Activated CD4-positive, alpha-beta memory T cell treated with anti-CD3 and anti-CD28 coated beads for 36 hours (primary cell): ENCODE results near the gene ARFGAP1. TPM values are rescaled to one million over a fixed set of nuclear protein-coding genes. Genes with fewer than 3 reads are reported as not detected.

Experiments
- CTCF ChIA-PET: fragments of 350-600 bp; sonication (Branson Sonifier 250); formaldehyde crosslinking; loops from one replicate; lab custom pipeline; 2021; ENCODE audit warnings: antibody characterized with exemption, inconsistent platforms; lab: Charles Lee
- POLR2A ChIA-PET: fragments of 350-600 bp; sonication (Branson Sonifier 250); formaldehyde crosslinking; loops from one replicate; lab custom pipeline; 2021; ENCODE audit warnings: antibody characterized with exemption; lab: Charles Lee
- DNase-seq: peaks from one replicate; pipeline ENCODE4 v3.0.0-alpha.2; 2020
- H3K27ac Mint-ChIP-seq: one replicate; pipeline ENCODE4 v1.8.0; 2021; ENCODE audit warnings: mixed read lengths
- H3K27me3 Mint-ChIP-seq: one replicate; pipeline ENCODE4 v1.8.0; 2021; ENCODE audit warnings: mixed read lengths
- H3K36me3 Mint-ChIP-seq: one replicate; pipeline ENCODE4 v1.8.0; 2021; ENCODE audit warnings: mixed read lengths
- H3K4me1 Mint-ChIP-seq: one replicate; pipeline ENCODE4 v1.8.0; 2021; ENCODE audit warnings: low read depth, mixed read lengths
- H3K4me3 Mint-ChIP-seq: one replicate; pipeline ENCODE4 v1.8.0; 2021; ENCODE audit warnings: mild to moderate bottlenecking, mixed read lengths
- H3K9me3 Mint-ChIP-seq: one replicate; pipeline ENCODE4 v1.8.0; 2021; ENCODE audit warnings: mixed read lengths
- intact Hi-C: fragments of 100-400 bp; cut with micrococcal nuclease; formaldehyde crosslinking; loops from one replicate; pipeline ENCODE4 v1.15.1; 2023
- total RNA-seq, 2 experiments: library from RNA; stranded (reverse); gene quantifications; one replicate each; pipeline ENCODE4 v1.2.3, GENCODE V29; 2021

Gene ARFGAP1
- total RNA-seq, 2 experiments from 2014 or later = 68.4 to 72.4 TPM

DNA sequence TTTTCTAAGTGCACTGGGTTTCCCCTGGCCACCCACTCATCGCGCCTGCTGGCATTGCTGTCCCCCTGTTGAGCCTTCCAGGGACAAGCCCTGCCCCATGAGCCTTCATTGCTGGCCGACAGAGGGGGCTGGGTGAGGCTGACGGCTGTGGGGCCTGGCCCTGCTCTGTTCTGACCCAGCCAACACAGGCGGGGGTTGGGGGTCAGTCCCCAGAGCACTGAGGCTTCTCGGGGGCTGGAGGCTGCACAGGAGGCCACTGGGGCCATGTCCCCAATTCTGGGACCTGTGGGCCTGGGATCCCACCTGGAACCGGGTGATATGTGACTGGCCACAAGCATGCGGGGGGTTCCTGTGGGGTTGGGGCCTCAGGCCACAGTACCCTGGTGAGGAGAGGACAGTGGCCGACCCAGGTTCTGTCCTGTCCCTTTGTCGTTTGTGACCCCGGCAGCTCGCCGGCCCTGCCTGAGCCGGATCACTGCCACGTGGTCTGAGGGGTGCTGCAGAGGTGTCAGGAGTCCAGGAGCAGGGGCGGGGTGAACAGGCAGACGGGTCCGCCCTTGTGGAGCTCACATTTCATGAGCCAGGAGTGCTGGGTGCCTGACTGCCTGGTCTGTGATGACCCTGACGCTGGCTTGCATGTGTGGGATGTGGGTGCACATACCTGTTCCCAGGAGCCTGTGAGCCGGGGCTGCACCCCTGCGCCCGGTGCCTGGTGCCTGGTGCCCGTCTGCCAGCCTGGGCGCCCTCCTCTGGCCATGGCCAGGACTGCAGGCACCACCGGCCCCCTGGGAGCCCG lies 18.3 kb downstream of the ARFGAP1 start:
- intact Hi-C loops = loop anchor here (5.0 kb wide), 1 partner anchor 69 kb away; no protein-coding TSS in a partner anchor

GRCh38 chr20:63291811-63292210 lies 19.2 kb downstream of the ARFGAP1 start:
- peaks cover 5% of the 10 kb centered on the region for H3K27me3 Mint-ChIP-seq
- peaks cover 7% of the 10 kb centered on the region for H3K36me3 Mint-ChIP-seq
- intact Hi-C loops = loop anchor here (5.0 kb wide), 1 partner anchor 70 kb away; no protein-coding TSS in a partner anchor
- no peak overlapping the region for H3K27ac Mint-ChIP-seq
- CTCF ChIA-PET = interaction anchor here (0.7 to 1.7 kb wide), 4 partner anchors 10 to 68 kb away, joined by 3 to 11 read pairs (median 4); no protein-coding TSS in a partner anchor
- no peak overlapping the region for H3K4me3 Mint-ChIP-seq
- POLR2A ChIA-PET = no interaction called here
- no peaks in the 10 kb centered on the region for H3K9me3 Mint-ChIP-seq
- no peak for DNase-seq
- peaks cover 11% of the 10 kb centered on the region for H3K4me1 Mint-ChIP-seq

More for the DNA sequence above, 18.3 kb downstream of the ARFGAP1 start:
- no peak overlapping the region for H3K4me3 Mint-ChIP-seq
- no peak overlapping the region for H3K27ac Mint-ChIP-seq
- peaks cover 9% of the 10 kb centered on the region for H3K4me1 Mint-ChIP-seq
- CTCF ChIA-PET = interaction anchor here (1.3 kb wide), 1 partner anchor 67 kb away, joined by 12 read pairs; no protein-coding TSS in a partner anchor
- peak; percentile 70 for DNase-seq
- POLR2A ChIA-PET = no interaction called here
- peaks cover 8% of the 10 kb centered on the region for H3K36me3 Mint-ChIP-seq
- H3K27me3 Mint-ChIP-seq = peaks cover 5% of the 10 kb centered on the region
- H3K9me3 Mint-ChIP-seq = no peaks in the 10 kb centered on the region

GRCh38 chr20:63292292-63292701 lies 19.7 kb downstream of the ARFGAP1 start:
- H3K4me1 Mint-ChIP-seq = peaks cover 11% of the 10 kb centered on the region
- no peak overlapping the region for H3K4me3 Mint-ChIP-seq
- ChIA-PET CTCF (interaction anchor here (0.7 to 1.7 kb wide), 4 partner anchors 10 to 69 kb away, joined by 3 to 11 read pairs (median 4); no protein-coding TSS in a partner anchor), POLR2A (no interaction called here)
- peaks cover 5% of the 10 kb centered on the region for H3K27me3 Mint-ChIP-seq
- DNase-seq = no peak
- intact Hi-C loops = loop anchor here (5.0 kb wide), 1 partner anchor 70 kb away; no protein-coding TSS in a partner anchor
- peaks cover 5% of the 10 kb centered on the region for H3K36me3 Mint-ChIP-seq
- H3K27ac Mint-ChIP-seq = no peak overlapping the region
- H3K9me3 Mint-ChIP-seq = no peaks in the 10 kb centered on the region

DNA sequence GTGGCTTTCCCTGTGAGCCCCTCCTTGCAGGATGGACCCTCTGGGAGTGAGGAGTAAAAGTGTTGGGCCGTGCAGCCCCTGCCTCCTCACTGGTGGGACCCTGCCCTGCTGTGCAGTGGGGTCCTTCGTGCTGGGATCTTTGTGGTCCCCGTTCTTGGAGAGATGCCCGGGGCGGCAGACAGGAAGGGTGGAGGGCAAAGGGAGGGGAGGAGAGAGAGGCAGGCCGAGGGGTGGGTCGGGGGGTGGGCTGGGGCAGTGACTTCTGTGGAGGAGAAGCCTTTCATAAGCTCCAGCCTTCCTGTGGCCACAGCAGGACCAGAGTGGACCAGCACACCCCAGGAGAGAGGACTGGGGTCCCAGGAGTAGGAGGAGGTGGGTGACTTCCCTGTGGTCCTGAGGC lies 20.3 kb downstream of the ARFGAP1 start, which contains the start of gene COL20A1:
TSS of gene COL20A1 (plus strand) at position 283 of the 400 bp plus-strand sequence. CDS start 1,922 bp downstream, outside the sequence.
- CTCF ChIA-PET = interaction anchor here (1.4 to 1.7 kb wide), 2 partner anchors 20 to 69 kb away, joined by 3 to 11 read pairs; no protein-coding TSS in a partner anchor
- H3K27ac Mint-ChIP-seq = no peak within 1 kb of the TSS
- peaks cover 11% of the 10 kb centered on the region for H3K4me1 Mint-ChIP-seq
- no peak within 1 kb of the TSS for H3K4me3 Mint-ChIP-seq
- DNase-seq = no peak
- peaks cover 5% of the 10 kb centered on the region for H3K27me3 Mint-ChIP-seq
- intact Hi-C loops = loop anchor here (5.0 kb wide), 1 partner anchor 71 kb away; no protein-coding TSS in a partner anchor
- peaks cover 5% of the 10 kb centered on the region for H3K36me3 Mint-ChIP-seq
- POLR2A ChIA-PET = no interaction called here
- no peaks in the 10 kb centered on the region for H3K9me3 Mint-ChIP-seq

GRCh38 chr20:63293456-63293855 lies 20.8 kb downstream of the ARFGAP1 start:
- H3K27ac Mint-ChIP-seq = no peak overlapping the region
- peaks cover 11% of the 10 kb centered on the region for H3K4me1 Mint-ChIP-seq
- H3K4me3 Mint-ChIP-seq = no peak overlapping the region
- DNase-seq = no peak
- H3K36me3 Mint-ChIP-seq = peaks cover 5% of the 10 kb centered on the region
- CTCF ChIA-PET = no interaction called here
- H3K27me3 Mint-ChIP-seq = peaks cover 5% of the 10 kb centered on the region
- intact Hi-C loops = loop anchor here (5.0 kb wide), 1 partner anchor 71 kb away; no protein-coding TSS in a partner anchor
- H3K9me3 Mint-ChIP-seq = no peaks in the 10 kb centered on the region
- POLR2A ChIA-PET = no interaction called here

DNA sequence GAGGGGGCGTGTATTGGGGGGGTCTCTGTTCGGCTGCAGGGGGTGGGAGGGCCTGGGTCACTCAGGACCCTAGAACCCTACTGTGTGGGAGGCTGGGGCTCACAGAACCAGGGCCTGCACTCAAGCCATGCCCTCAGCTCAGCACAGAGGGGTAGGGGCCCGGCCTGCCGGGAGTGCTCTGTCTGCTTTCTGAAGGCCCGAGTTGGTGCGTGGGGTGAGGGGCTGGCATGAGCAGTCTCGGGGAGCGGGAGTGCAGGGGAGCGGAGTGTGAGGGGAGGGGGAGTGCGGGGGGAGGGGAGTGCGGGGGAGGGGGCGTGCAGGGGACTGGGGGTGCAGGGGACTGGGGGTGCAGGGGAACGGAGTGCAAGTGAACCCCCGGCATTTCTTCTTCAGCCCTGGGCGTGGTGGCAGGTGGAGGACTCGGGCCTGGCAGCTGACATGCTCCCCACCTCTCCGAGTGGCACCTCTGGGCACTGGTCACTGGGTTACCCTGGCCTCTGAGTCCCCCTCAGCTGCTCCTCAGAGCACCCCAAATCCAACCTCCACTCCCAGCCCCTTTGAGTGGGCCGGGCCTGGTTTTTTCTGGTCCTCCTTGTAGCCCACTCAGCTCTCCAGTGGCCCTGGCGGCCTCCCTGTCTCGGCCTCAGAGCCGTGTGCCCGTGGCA lies 21.4 kb downstream of the ARFGAP1 start:
- peaks cover 11% of the 10 kb centered on the region for H3K4me1 Mint-ChIP-seq
- no peak overlapping the region for H3K27ac Mint-ChIP-seq
- H3K9me3 Mint-ChIP-seq = no peaks in the 10 kb centered on the region
- H3K4me3 Mint-ChIP-seq = no peak overlapping the region
- H3K36me3 Mint-ChIP-seq = peaks cover under 1% of the 10 kb centered on the region
- intact Hi-C loops = loop anchor here (5.0 kb wide), 1 partner anchor 72 kb away; no protein-coding TSS in a partner anchor
- POLR2A ChIA-PET = no interaction called here
- DNase-seq = no peak
- H3K27me3 Mint-ChIP-seq = peaks cover 8% of the 10 kb centered on the region
- CTCF ChIA-PET = no interaction called here

DNA sequence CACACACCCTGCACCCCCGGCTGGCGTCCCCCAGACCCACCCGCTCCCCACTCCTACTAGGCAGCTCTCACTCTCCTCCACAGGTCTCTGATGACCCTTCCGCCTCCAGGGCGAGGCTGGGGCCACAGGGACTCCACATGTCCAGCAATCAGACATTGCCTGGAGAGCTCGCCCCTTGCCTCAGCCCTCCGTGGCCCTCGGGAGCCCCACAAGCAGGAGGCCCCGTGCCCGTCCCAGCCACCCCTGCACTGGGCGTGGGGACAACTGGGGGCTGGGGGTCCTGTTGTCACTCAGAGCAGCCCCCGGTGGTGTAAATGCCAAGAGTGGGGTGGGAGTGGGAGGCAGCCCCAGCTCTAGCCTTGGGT lies 21.9 kb downstream of the ARFGAP1 start:
- no peak for DNase-seq
- intact Hi-C loops = loop anchor here (5.0 kb wide), 1 partner anchor 72 kb away; no protein-coding TSS in a partner anchor
- ChIA-PET POLR2A (no interaction called here), CTCF (no interaction called here)
- Mint-ChIP-seq H3K9me3 (no peaks in the 10 kb centered on the region), H3K36me3 (no peaks in the 10 kb centered on the region), H3K4me1 (peaks cover 11% of the 10 kb centered on the region), H3K27ac (no peak overlapping the region), H3K27me3 (peaks cover 13% of the 10 kb centered on the region), H3K4me3 (no peak overlapping the region)

GRCh38 chr20:63295018-63295417 lies 22.4 kb downstream of the ARFGAP1 start:
- ChIA-PET POLR2A (no interaction called here), CTCF (interaction anchor here (1.4 kb wide), 1 partner anchor 72 kb away, joined by 10 read pairs; no protein-coding TSS in a partner anchor)
- peaks cover 11% of the 10 kb centered on the region for H3K4me1 Mint-ChIP-seq
- no peak overlapping the region for H3K4me3 Mint-ChIP-seq
- no peak for DNase-seq
- H3K27ac Mint-ChIP-seq = no peak overlapping the region
- H3K36me3 Mint-ChIP-seq = no peaks in the 10 kb centered on the region
- no peaks in the 10 kb centered on the region for H3K9me3 Mint-ChIP-seq
- intact Hi-C loops = no loop called here
- peaks cover 13% of the 10 kb centered on the region for H3K27me3 Mint-ChIP-seq

- peaks cover 11% of the 10 kb centered on the region for H3K4me1 Mint-ChIP-seq
- H3K27ac Mint-ChIP-seq = no peak overlapping the region
- H3K4me3 Mint-ChIP-seq = no peak overlapping the region
- H3K9me3 Mint-ChIP-seq = no peaks in the 10 kb centered on the region
- peak; percentile 22 for DNase-seq
- no peaks in the 10 kb centered on the region for H3K36me3 Mint-ChIP-seq
- ChIA-PET POLR2A (no interaction called here), CTCF (interaction anchor here (1.4 kb wide), 1 partner anchor 72 kb away, joined by 10 read pairs; no protein-coding TSS in a partner anchor)
- intact Hi-C loops = no loop called here
- H3K27me3 Mint-ChIP-seq = peaks cover 14% of the 10 kb centered on the region
Measured at GRCh38 chr20:63295422-63295821, 22.8 kb downstream of the ARFGAP1 start.

DNA sequence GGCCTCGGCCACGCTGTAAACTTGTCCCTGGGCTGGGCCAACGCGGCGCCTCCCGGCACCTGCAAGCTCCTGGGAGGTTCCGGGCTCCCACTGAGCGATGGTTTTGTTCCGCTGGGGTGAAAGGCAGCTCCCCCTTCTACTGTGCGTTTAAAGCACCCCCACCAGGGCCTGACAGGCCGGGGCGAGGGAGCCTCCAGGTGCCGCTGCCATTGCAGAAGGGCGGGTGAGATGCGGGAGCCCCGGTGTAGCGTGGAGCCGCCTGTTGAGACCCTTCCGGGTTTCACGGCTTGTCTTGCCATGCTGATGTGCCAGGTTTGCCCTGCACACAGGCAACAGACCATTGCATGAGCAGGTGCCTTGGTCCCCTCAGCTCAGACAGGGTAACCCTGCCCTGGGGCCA lies 23.2 kb downstream of the ARFGAP1 start:
- Mint-ChIP-seq H3K36me3 (no peaks in the 10 kb centered on the region), H3K9me3 (peaks cover under 1% of the 10 kb centered on the region), H3K27me3 (peaks cover 14% of the 10 kb centered on the region), H3K4me3 (no peak overlapping the region), H3K27ac (no peak overlapping the region), H3K4me1 (peaks cover 11% of the 10 kb centered on the region)
- ChIA-PET POLR2A (no interaction called here), CTCF (interaction anchor here (1.2 to 1.4 kb wide), 2 partner anchors 15 to 73 kb away, joined by 6 to 10 read pairs; no protein-coding TSS in a partner anchor)
- no peak for DNase-seq
- intact Hi-C loops = no loop called here

DNA sequence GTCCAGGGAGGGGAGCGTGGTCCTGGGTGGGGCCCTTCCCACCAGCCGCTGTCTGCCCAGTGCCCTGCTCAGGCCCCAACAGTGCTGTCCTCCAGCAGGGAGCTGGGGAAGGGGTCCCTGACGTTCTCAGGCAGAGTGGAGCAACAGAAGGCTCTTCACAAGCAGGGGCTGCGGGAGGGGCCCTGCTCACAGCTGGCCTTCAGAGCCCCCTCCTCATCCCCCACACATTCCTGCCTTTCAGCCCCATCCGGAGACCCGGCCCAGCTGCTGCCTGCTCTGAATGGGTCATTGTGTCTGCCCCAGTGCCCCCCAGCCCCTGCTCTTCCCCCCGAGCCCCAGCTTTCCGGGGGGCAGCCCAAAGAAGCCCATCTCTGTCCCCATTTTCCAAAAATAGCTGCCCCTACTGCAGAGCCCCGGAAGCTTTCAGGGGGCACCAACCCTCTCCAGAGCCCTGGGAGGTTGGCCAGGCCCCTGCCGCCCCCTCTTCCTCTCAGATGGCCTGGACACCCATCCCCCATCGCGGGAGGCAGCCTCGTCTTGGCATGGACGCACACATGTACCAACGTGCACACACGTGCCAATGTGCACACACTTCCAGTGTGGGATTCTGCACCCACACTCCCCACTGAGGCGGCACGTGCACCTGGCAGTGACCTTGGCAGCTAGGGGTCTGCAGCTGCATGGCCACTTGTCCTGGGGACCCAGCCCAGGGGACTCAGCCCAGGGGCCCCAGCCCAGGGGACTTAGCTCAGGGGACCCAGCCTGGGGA lies 24.1 kb downstream of the ARFGAP1 start:
- peak overlapping the region; percentile 18 for H3K27ac Mint-ChIP-seq
- H3K27me3 Mint-ChIP-seq = peaks cover 18% of the 10 kb centered on the region

More for the DNA sequence above, 24.1 kb downstream of the ARFGAP1 start:
- Mint-ChIP-seq H3K36me3 (no peaks in the 10 kb centered on the region), H3K4me3 (no peak overlapping the region), H3K4me1 (peaks cover 11% of the 10 kb centered on the region), H3K9me3 (peaks cover 5% of the 10 kb centered on the region)
- POLR2A ChIA-PET = no interaction called here
- no peak for DNase-seq
- CTCF ChIA-PET = interaction anchor here (0.6 to 1.2 kb wide), 3 partner anchors 14 to 200 kb away, joined by 3 to 6 read pairs (median 3); no protein-coding TSS in a partner anchor
- intact Hi-C loops = no loop called here
